ENCODE data around the gene PIM1. TPM values are rescaled to one million over a fixed set of nuclear protein-coding genes. Genes with fewer than 3 reads are reported as not detected.

Gene PIM1
- total and polyA plus RNA-seq, 9 of the 15 experiments (the other 6 are each of a cell fraction or from before 2014, with no cell fraction given), result 19.0 to 789 (median 212) TPM

DNA sequence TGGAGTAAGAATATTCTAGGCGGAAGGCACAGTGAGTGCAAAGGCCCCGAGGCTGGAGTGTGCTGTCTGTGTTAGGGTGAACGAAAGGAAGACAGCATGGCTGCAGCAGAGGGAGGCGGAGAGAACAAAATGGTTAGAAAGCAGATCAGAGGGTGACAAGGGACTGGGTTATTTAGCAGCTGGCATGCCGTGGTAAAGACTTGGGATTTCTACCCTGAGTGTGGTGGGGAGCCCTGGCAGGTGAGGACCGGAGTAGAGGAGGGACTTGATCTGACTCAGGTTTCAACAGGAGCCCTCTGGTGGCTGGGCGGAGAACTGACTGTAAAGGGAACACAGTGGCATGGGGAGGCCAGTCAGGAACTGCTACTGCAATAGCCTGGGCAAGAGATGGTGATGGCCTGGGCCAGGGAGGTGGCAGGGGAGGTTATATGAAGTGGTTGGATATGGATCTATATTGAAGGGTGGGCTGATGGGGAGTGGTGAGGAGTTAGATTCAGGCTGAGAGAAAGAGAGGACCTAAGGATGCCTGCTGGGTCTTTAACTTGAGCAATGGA is 38.0 kb downstream of the PIM1 start (continued):
- TF ChIP-seq FOXA1 (IDR thresholded peaks at IDR 0.05; ENCODE audit: borderline replicate concordance), result no peak
- TF ChIP-seq NR2F6 (CRISPR knock-in tag; IDR thresholded peaks at IDR 0.05), result no peak
- peak; percentile 59 for TF ChIP-seq ATF4 (CRISPR knock-in tag; IDR thresholded peaks at IDR 0.05)
- peak; percentile 70; the same call in 1 of the 2 replicates for TF ChIP-seq CREB3 (tag; conservative IDR thresholded peaks at IDR 0.05; ENCODE audit: low read depth)
- no peak for TF ChIP-seq POLR2G (IDR thresholded peaks at IDR 0.05; ENCODE audit: low read depth, low read length)
- no peak for TF ChIP-seq PCBP1 (IDR thresholded peaks at IDR 0.05; ENCODE audit: low read depth, low read length, poor library complexity, severe bottlenecking)
- TF ChIP-seq PURB (CRISPR knock-in tag; IDR thresholded peaks at IDR 0.05; ENCODE audit: low read depth), result no peak
- no peak for TF ChIP-seq KDM2B (CRISPR knock-in tag; IDR thresholded peaks at IDR 0.05)
- TF ChIP-seq XRCC5 (IDR thresholded peaks at IDR 0.05; ENCODE audit: low read depth, low read length), result no peak; the same call in none of the 2 replicates
- no peak for TF ChIP-seq TGIF2 (CRISPR knock-in tag; IDR thresholded peaks at IDR 0.05)
- TF ChIP-seq PML (IDR thresholded peaks at IDR 0.05; ENCODE audit: low read length), result no peak
- TF ChIP-seq MTA1 (IDR thresholded peaks at IDR 0.05; ENCODE audit: borderline replicate concordance), result peak; percentile 82
- TF ChIP-seq ELF4 (CRISPR knock-in tag; IDR thresholded peaks at IDR 0.05), result 0 out of 2 replicates have a peak, but pooled peaks have one; percentile 22
- no peak for TF ChIP-seq MYBL2 (IDR thresholded peaks at IDR 0.05; ENCODE audit: low read depth)
- TF ChIP-seq MYBL2 (CRISPR knock-in tag; IDR thresholded peaks at IDR 0.05; ENCODE audit: borderline replicate concordance), result no peak
- TF ChIP-seq, protein P1, sequence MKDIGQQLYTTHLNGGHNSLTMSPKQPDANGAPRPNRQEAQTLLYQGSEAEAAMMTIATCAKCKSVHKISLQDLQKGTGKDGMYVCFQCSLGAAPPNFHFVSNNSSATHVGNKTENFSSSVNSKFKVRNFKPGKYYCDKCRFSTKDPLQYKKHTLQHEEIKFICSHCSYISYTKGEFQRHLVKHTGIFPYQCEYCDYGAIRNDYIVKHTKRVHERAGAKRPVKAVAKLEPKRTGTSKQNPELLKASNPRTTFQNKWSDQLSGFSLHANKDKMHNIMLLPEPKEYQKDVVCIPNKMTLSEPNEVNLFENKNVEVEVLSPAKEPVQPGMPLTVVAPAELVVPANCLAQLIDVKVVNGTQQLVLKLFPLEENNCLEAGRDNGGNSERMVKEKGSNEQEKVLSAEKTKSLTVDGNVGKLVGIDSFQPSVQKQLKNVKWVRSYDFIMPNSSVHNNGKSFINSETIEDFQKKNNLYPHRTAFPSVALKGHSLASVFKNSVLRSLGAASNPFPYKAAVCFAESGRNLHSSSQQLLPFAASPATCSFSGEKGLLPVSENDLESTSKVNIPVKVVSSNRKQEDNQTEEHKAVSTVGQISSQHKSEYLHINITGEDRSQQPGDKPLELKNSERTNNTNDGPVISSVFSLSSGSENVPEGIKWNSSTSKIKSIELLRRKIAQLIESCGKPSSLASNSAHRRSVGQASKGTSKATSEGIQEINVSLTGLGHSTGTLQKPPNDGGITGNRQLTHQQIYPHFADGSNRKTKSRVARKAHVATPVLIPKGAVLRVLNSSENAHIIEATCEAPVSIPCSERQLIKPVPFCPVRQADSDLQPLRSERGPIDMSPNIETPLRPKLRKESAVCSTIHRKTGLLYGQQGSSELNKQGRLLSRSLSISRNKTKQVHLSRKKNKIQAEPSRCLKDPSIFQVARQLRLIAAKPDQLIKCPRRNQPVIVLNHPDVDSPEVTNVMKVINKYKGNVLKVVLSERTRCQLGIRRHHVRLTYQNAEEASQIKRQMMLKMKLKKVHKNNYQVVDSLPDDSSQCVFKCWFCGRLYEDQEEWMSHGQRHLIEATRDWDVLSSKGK (CRISPR knock-in tag; IDR thresholded peaks at IDR 0.05), result no peak
- TF ChIP-seq, protein P2, sequence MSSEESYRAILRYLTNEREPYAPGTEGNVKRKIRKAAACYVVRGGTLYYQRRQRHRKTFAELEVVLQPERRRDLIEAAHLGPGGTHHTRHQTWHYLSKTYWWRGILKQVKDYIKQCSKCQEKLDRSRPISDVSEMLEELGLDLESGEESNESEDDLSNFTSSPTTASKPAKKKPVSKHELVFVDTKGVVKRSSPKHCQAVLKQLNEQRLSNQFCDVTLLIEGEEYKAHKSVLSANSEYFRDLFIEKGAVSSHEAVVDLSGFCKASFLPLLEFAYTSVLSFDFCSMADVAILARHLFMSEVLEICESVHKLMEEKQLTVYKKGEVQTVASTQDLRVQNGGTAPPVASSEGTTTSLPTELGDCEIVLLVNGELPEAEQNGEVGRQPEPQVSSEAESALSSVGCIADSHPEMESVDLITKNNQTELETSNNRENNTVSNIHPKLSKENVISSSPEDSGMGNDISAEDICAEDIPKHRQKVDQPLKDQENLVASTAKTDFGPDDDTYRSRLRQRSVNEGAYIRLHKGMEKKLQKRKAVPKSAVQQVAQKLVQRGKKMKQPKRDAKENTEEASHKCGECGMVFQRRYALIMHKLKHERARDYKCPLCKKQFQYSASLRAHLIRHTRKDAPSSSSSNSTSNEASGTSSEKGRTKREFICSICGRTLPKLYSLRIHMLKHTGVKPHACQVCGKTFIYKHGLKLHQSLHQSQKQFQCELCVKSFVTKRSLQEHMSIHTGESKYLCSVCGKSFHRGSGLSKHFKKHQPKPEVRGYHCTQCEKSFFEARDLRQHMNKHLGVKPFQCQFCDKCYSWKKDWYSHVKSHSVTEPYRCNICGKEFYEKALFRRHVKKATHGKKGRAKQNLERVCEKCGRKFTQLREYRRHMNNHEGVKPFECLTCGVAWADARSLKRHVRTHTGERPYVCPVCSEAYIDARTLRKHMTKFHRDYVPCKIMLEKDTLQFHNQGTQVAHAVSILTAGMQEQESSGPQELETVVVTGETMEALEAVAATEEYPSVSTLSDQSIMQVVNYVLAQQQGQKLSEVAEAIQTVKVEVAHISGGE (CRISPR knock-in tag; IDR thresholded peaks at IDR 0.05), result 0 out of 6 replicates have a peak, but pooled peaks of 1 of the 3 experiments have one; percentile 13
- TF ChIP-seq SMARCC2 (IDR thresholded peaks at IDR 0.05; ENCODE audit: low read depth), result no peak
- peak; percentile 61 for TF ChIP-seq STAG1 (CRISPR knock-in tag; IDR thresholded peaks at IDR 0.05; ENCODE audit: borderline replicate concordance)
